ENCODE data around the gene ZBTB43. TPM values are rescaled to one million over a fixed set of nuclear protein-coding genes. Genes with fewer than 3 reads are reported as not detected.
"Not testable (repeated sequence)": the region's sequence is repeated elsewhere in the genome, so short reads cannot be mapped to it uniquely, and the experiment has no call there.

Gene ZBTB43
- total RNA-seq, 1 donor from 2014 or later: 23.6 TPM

DNA sequence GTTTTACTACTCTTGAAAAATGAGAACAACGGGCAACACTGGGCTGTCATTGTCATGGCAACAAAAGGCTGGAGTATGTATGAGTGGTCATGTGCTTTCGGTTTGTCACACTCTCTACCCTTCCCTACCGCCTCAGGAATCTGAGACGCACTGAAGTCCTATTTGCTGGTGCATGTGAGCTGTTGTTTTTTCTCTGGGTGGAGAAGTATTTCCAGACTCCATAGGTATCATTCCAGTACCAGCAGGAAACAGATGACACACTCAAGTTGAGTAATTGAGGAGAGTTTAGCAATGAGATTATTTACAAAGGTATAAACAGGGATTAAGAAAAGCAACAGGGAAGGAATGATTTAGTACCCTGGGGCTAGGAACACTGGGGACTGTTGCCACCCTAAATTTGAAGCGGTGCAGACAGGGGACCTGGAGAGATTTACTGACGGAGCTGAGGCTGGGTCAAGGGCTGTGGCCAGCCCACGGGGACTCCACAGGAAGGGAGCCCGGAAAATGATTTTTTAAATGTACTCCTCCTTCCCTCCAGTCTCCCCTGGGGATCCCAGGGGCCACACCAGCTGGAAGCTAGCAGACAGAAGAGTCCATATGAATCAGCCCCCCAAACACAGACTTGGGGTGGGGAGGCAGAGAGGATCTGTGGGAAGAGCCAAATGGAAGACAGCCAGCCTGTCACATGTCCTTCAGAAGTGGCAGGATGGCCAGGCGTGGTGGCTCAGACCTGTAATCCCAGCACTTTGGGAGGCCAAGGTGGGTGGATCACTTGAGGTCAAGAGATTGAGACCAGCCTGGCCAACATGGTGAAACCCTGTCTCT is 13.2 kb upstream of the ZBTB43 start:
- peak; percentile 37 for DNase-seq

DNA sequence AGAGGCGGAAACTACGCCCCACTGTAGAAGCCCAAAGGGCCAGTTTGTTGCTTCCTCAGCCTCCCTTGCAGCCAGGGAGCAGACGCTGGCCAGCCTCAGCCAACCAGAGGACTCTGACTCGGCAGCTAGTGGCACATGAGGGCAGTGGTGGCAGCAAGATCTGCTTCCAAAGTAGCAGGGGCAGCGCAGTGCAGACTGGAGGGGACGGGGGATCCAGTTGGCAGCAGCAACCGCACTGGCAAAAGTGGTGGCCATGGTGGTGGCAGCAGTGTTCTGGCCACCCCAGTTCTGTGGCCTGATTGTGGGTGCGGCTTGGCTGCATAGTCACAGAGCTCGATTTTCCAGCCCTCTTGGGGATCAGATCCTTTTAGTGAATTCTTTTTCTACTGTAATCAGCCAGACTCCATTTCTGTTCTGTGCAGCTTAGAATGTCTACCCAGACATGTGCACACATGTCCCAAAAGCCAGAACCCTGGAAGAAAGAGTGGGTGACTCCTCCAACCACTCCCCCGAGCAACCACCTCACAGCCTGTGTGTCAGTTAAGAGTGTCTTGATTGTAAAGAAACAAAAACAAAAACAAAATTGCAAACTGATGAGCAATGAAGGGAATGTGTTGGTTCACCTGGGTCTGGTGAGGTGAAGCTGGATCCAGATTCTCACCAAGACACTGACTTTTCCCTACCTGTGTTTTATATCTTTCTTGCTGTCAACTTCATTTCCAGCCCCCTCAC is 11.0 kb upstream of the ZBTB43 start:
- no peak for DNase-seq

DNA sequence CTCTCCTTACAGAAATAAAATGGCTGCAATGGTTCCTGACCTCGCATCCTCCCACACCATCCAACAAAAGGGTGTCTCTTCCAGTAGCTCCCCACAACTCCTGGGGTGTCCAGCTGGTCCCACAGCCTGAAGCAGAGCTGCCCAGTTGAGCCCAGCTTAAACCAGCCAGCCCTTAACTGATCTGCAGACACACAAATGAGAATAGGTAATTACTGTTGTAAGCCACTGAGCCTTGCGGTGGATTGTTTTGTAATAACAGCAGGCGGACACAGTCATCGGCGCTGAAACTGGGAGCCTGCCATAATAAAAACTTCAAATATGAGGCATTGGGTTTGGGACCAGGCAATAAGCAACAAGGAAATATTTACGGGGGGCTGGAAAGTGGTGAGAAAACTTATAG is 10.4 kb upstream of the ZBTB43 start:
- DNase-seq: no peak

DNA sequence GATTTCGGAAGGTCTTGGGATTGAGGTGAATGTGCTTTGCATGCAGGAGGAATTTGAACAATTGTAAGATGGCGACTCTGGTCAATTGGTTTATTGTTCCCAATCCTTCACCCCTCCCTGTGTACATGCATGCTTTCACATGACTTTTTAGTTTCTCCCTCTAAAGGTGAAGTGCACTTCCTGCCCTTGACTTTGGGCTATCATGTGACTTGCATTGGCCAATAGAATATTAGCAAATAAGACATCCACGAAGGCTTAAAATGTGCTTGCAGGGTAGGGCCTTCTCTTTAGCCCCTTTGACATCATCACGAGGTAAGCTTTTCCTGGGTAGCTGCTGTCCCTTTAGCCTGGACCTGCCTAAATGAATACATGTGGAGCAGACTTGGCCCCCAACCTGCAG is 8.1 kb upstream of the ZBTB43 start:
- no peak for DNase-seq

DNA sequence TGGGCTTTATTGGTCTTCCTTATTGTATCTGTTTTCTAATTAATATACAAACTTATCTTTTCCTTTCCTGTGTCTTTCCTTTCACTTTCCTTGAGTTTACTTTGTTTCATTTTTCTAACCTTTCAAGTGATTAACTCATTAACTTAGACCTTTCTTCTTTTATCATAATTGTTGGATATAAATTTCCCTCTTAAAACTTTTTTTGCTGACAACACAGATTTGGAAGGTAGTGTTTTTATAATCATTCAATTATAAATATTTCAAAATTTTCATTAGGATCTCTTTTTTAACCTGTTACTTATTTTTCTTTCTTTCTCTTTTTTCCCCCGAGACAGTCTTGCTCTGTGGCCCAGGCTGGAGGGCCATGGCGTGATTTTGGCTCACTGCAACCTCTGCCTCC is 6.9 kb upstream of the ZBTB43 start:
- no peak for DNase-seq

DNA sequence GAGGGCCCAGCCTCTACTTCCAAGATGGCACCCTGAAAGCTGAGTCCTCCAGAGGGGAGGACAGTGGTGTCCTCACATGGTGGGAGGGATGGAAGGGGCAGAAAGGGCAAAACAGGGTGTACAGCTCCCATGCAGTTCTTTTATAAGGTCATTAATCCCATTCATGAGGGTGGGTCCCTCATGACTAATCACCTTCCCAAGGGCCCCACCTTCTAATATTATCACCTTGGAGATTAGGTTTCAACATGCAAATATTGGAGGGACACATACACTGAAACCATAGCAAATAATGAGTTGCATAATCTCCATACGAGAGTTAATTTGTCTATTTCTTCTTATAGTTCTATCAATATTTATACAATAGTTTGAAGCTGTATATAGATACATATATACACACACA is 5.8 kb upstream of the ZBTB43 start:
- no peak for DNase-seq

DNA sequence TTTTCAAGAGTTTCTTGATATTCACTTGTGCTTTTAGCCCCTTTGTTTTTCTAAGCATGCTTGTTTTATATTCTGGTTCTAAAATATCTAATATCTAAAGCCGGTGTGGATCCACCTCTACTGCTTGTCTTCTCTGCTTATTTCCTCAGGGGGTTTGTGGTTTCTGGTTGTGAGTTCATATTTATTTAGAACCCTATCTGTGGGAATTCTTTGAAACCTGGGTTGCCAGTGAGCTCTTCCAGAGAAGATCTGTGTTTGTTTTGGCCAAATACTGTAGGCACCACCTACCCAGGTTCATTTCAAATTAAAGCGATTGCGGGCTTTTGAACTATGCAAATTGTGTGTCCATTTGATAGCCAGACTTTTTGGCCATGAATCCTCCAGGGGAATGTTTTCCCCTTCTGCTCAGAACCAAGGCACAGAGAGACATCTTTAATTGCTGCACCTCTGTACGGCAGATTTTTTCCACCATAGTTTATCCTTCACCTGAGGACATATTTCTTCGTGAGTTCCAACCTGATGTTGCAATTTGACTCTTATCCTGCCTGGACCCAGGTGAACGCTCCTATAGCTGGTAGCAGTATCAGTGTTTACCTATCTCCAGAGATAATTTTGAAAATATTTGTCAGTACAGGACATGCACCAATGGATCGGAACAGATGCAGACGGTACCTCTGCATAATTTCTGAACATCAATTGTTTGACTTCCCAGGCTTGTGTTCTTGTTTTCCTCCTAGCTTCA is 2.4 kb upstream of the ZBTB43 start:
- DNase-seq: no peak

DNA sequence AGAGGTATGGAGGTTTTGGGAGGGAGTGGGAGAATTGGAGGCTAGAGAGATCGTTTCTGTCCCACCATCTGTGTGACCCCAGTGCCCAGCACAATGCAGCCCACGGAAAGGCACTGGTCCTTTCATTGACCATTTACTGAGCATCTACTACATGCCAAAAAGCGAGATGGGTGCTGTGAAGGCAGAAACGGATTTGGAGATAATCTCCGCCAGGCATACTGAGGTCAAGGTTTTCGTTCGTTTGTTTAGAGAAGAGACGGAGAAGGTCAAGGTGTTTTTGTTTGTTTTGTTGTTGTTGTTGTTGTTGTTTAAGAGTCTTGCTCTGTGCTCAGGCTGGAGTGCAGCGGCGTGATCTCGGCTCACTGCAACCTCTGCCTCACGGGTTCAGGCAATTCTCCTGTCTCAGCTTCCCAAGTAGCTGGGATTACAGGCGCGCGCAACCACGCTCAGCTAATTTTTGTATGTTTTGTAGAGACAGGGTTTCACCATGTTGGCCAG is 593 bp upstream of the ZBTB43 start:
- no peak for DNase-seq

DNA sequence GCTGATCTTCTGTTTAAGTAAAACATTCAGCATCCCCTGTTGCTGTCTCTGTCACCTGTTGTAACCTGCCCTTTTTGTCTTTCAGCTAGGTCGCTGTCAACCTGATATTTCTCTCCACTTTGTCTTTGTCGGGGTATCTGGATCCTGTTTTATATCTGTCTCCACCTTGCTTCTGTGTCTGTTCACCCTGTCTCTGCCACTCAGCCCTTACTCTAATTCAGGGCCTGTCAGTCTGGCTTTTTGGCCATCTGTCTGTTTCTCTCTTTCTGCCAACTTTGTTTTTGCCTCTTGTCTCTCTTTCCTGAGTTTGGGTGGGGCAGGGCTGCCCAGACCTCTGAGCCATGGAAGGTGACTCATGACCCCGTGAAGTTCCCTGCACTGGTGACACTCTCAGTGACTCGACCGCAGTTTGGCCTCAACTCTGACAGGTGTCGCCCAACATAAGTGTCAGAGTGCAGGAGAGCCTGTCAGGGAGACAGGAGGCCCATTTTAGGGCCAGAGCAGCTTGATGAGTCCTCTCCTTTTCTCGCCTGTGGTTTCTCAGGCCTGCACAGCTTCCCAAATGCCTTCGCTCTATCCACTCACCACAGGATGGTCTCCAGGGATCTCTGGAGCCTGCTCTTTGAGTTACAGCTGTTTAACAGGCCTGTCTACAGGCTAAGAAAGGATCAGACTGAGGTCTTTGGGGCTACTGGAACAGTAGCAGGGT is 868 bp downstream of the ZBTB43 start:
- DNase-seq: peak; percentile 48

DNA sequence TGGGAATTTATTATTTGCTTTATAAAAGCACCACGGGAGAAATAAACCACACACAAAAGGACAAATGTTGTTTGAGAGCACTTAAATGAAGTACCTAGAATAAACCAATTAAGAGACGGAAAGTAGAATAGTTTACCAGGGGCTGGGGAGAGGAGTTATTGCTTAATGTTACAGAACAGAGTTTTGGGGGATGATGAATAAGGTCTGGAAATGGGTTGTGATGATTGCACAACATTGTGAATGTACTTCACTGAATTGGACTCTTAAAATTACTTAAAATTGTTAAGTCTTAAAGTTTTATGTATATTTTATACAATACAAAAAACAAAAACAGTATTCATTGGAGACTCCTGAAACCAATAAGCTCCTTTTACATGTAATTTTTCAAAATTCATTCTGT is 1.5 kb downstream of the ZBTB43 start:
- DNase-seq: no peak

DNA sequence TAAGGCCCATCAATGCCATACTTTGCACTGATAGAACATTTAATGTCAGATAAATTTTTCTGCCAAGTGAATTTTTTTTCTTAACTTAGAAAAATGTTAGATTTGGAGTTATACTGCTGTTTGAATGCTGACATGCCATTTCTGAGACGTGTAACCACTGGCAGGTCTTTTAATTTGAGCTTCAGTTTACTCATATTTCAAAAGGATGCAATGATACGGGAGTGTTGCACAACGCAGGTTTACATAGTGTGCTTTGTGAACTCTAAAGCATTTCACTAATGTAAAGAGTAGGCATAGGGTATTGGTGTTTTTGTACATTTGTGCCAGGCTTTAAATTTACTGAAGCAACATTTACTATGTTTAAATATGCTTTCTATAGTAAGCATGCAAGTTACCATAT is 4.2 kb downstream of the ZBTB43 start:
- DNase-seq: no peak

DNA sequence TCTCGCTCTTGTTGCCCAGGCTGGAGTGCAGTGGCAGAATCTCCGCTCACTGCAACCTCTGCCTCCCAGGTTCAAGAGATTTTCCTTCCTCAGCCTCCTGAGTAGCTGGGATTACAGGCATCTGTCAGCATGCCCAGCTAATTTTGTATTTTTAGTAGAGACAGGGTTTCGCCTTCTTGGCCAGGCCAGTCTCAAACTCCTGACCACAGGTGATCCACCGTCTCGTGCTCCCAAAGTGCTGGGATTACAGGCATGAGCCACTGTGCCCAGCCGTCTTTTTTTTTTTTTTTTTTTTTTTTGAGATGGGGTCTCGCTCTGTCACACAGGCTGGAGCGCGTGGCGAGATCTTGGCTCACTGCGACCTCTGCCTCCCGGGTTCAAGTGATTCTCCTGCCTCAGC is 5.4 kb downstream of the ZBTB43 start:
- not testable (repeated sequence) for DNase-seq

DNA sequence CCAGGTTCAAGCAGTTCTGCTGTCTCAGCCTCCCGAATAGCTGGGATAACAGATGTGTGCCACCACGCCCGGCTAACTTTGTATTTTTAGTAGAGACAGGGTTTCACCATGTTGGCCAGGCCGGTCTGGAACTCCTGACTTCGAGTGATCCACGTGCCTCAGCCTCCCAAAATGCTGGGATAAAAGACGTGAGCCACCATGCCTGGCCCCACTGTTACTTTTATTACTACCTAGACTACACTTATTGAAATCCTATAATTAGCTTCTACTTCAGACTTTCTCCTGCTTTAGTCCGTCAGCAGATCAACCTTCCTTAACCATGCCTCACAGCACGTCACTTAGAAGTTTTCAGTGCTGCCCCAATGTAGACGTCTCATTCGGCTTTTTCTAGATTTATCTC is 8.2 kb downstream of the ZBTB43 start:
- no peak for DNase-seq

DNA sequence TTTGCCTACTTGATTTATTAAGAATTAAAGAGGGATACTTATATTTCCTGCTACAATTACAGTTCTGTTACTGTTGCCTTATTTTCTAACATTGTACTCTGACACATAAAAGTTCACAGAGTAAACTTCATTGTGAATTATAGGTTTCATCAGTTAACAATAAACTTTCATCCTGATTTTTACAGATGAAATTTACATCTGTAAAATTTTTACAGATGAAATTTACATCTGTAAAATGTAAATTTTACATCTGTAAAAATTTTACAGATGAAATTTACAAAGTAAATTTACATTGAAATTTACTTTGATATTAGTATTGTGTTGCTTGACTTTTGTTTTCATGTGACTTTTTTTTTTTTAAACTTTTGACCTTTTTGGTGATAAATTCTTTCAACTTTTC is 9.3 kb downstream of the ZBTB43 start:
- DNase-seq: no peak

DNA sequence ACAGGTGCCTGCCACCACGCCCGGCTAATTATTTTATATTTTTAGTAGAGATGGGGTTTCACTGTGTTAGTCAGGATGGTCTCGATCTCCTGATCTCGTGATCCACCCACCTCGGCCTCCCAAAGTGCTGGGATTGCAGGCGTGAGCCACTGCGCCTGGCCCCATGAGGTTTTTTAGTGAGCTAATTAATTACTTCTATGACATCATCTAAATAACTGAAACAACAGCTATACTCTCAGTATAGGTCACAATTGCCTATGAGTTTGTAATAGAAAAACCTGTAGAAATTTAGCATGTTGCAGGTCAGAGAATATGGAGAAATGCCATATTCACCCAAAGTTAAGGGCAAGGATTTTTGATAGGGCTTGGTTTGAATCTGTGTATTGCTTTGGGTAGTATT is 12.8 kb downstream of the ZBTB43 start:
- not testable (repeated sequence) for DNase-seq

DNA sequence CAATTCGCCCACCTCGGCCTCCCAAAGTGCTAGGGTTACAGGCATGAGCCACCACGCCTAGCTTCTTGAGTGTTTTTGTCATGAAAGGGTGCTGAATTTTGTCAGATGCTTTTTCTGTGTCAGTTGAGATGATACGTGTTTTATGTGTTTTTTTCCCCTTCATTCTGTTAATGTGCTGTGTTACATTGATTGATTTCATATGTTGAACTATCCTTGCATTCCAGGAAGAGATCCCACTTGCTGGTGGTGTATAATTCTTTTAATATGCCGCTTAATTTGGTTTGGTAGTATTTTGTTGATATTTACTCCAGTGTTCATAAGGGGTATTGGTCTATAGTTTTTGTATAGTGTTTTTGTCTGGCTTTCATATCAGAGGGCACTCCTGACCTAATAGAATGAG is 13.6 kb downstream of the ZBTB43 start:
- DNase-seq: no peak

DNA sequence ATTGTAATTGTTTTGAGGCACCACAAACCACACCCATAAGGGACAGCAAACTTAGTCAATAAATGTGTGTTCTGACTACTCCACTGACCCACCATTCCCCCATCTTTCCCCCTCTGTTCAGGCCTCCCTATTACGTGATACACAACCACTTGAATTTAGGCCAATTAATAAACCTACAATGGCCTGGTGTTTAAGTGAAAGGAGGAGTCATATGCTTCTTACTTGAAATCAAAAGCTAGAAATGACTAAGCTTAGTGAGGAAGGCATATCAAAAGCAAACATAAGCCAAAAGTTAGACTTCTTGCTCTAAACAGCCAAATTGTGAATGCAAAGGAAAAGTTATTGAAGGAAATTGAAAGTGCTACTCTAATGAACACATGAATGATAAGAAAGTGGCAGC is 14.6 kb downstream of the ZBTB43 start:
- no peak for DNase-seq

DNA sequence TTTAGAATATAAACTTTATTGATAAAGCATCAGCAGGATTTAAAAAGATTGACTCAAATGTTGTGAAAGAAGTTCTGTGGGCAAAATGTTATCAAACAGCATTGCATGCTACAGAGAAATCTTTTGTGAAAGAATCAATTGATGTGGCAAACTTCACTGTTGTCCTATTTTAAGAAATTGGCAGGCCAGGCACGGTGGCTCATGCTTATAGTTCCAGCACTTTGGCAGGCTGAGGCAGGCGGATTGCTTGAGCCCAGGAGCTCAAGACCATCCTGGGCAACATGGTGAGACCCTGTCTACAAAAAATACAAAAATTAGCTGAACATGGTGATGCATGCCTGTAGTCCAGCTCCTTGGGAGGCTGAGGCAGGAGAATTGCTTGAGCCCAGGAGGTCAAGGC is 17.4 kb downstream of the ZBTB43 start:
- DNase-seq: no peak

DNA sequence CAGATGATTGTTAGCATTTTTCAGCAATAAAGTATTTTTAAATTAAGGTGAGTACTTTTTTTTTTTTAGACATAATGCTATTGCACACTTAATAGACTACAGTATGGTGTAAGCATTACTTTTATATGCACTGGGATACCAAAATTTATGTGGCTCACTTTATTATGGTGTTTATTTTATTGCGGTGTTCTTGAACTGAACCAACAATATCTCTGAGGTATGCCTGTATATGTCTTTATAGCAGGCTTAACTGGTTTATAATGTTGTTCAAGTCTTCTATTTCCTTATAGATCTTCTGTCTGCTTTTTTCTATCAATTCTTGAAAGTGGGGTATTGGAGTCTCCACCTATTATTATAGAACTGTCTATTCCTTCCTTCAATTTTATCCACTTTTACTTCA is 18.0 kb downstream of the ZBTB43 start:
- DNase-seq: no peak

DNA sequence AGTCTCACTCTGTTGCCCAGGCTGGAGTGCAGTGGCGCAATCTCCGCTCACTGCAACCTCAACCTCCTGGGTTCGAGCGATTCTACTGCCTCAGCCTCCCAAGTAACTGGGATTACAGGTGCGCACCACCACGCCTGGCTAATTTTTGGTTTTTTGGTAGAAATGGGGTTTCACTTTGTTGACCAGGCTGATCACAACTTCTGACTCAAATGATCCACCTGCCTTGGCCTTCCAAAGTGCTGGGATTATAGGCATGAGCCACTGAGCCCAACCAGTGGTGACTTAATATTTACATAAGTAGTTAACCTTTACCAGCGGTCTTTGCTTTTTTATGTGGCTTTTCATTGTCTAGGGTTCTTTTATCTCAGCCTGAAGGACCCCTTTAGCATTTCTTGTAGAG is 19.2 kb downstream of the ZBTB43 start:
- not testable (repeated sequence) for DNase-seq

DNA sequence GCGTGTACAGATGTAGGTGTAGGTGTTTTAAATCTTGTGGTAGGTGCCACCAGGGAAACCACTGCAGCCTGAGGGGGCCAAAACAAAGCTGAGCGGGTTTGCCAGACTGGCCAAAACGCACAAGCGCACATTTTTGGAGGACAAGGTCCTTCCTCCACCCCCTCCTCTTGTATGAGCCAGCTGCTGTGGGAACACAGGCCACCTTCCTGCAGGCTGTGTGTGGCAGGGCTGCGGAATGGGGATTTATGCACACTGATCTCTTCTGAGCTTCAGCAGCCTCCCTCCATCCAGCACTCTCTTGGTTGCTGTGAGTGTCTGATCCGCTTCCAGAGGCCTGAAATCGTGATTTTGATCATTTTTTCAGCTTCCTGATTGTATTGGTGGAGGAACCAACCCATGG is 22.4 kb downstream of the ZBTB43 start:
- no peak for DNase-seq

DNA sequence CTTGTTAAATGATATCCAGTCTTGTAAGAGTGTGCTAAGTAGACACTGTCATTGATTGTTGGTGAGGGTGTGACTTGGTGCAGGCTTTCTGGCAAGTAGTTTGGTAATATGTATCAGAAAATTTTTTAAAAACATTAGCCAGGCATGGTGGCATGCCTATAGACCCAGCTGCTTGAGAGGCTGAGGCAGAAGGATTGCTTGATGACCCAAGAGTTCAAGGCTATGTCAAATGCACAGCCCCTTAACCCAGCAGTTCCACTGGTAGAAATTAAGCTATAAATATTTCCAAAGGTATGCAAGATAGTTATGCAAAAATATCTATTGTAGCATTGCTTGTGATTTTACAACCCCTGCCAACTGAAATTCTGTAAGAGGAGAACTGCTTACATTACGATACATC is 24.2 kb downstream of the ZBTB43 start:
- no peak for DNase-seq

Data from tongue (tissue), 2 donors.